HEK293 (cell line): ENCODE measurements around the gene EIF2B2.

Source experiments
- CTCF ChIA-PET: fragments of 350-600 bp; formaldehyde crosslinking; extraction: SDS; loops from one replicate; lab custom pipeline; 2021; ENCODE audit warnings: antibody characterized with exemption; lab: Yijun Ruan, JAX
- POLR2A ChIA-PET: fragments of 300-600 bp; formaldehyde crosslinking; extraction: SDS; loops from one replicate; lab custom pipeline; 2020; ENCODE audit warnings: antibody characterized with exemption, inconsistent platforms; lab: Yijun Ruan, JAX
- H3K27ac ChIP-seq: fragments of 200-500 bp; sonication (Bioruptor generic); 2 replicates; pipeline ENCODE4 v1.5.1; 2014; ENCODE audit warnings: low read depth, low read length, control low read depth, inconsistent platforms; ENCODE audit errors: extremely low read depth
- H3K36me3 ChIP-seq, 2 experiments: fragments of 200-500 bp in 1 of 2; sonication (Bioruptor generic) in 1 of 2; 1 replicate in 1 of 2; 2 replicates in 1 of 2; pipeline ENCODE4 v1.5.1; 2014 to 2017; ENCODE audit warnings: inconsistent platforms in 2 of 2, low read length in 2 of 2; ENCODE audit not compliant: control insufficient read depth in 2 of 2, insufficient read depth in 1 of 2
- H3K4me1 ChIP-seq: fragments of 200-500 bp; sonication (Bioruptor generic); 2 replicates; pipeline ENCODE4 v1.5.1; 2014; ENCODE audit warnings: mild to moderate bottlenecking, low read length, inconsistent platforms; ENCODE audit not compliant: control insufficient read depth, insufficient read depth
- H3K4me3 ChIP-seq: 2 replicates; pipeline ENCODE4 v1.5.1; 2011; ENCODE audit warnings: low read depth, mild to moderate bottlenecking, control low read depth, low read length, moderate library complexity
- H3K9me3 ChIP-seq: fragments of 200-500 bp; sonication (Bioruptor generic); 2 replicates; pipeline ENCODE4 v1.5.1; 2014; ENCODE audit warnings: low read depth, low read length, inconsistent platforms; ENCODE audit not compliant: control insufficient read depth, insufficient read depth
- CTCF ChIP-seq: fragments of 450-650 bp; formaldehyde crosslinking; IDR thresholded peaks from 2 replicates; pipeline ENCODE4 v1.5.1; 2016; ENCODE audit warnings: missing biosample characterization, missing genetic modification characterization
- FEZF1 ChIP-seq: fragments of 450-650 bp; formaldehyde crosslinking; IDR thresholded peaks from 2 replicates; pipeline ENCODE4 v1.5.1; 2016; ENCODE audit warnings: missing biosample characterization, missing genetic modification characterization
- KLF8 ChIP-seq: fragments of 450-650 bp; formaldehyde crosslinking; IDR thresholded peaks from 2 replicates; pipeline ENCODE4 v1.5.1; 2016; ENCODE audit warnings: missing biosample characterization, missing genetic modification characterization
- SP7 ChIP-seq: fragments of 450-650 bp; formaldehyde crosslinking; IDR thresholded peaks from 2 replicates; pipeline ENCODE4 v1.5.1; 2016; ENCODE audit warnings: missing biosample characterization, missing genetic modification characterization
- TCF7L2 ChIP-seq: IDR thresholded peaks from 2 replicates; pipeline ENCODE4 v1.6.1; 2011; ENCODE audit warnings: low read depth, mild to moderate bottlenecking, inconsistent platforms, low read length, moderate library complexity, borderline replicate concordance
- YY1 ChIP-seq: fragments of 450-650 bp; formaldehyde crosslinking; IDR thresholded peaks from 2 replicates; pipeline ENCODE4 v1.5.1; 2018; ENCODE audit warnings: missing biosample characterization, missing genetic modification characterization
- ZBTB21 ChIP-seq: fragments of 450-650 bp; formaldehyde crosslinking; IDR thresholded peaks from 2 replicates; pipeline ENCODE4 v1.5.1; 2017; ENCODE audit warnings: missing biosample characterization, missing genetic modification characterization
- ZFP3 ChIP-seq: fragments of 450-650 bp; formaldehyde crosslinking; IDR thresholded peaks from 2 replicates; pipeline ENCODE4 v1.5.1; 2016; ENCODE audit warnings: low read depth, missing biosample characterization, missing genetic modification characterization
- ZFP69B ChIP-seq: fragments of 450-650 bp; formaldehyde crosslinking; IDR thresholded peaks from 2 replicates; pipeline ENCODE4 v1.5.1; 2016; ENCODE audit warnings: missing biosample characterization, missing genetic modification characterization
- ZNF121 ChIP-seq: fragments of 450-650 bp; formaldehyde crosslinking; IDR thresholded peaks from 2 replicates; pipeline ENCODE4 v1.5.1; 2016; ENCODE audit warnings: missing biosample characterization, missing genetic modification characterization
- ZNF155 ChIP-seq: fragments of 450-650 bp; formaldehyde crosslinking; IDR thresholded peaks from 2 replicates; pipeline ENCODE4 v1.5.1; 2016; ENCODE audit warnings: missing biosample characterization, missing genetic modification characterization
- ZNF214 ChIP-seq: fragments of 450-650 bp; formaldehyde crosslinking; IDR thresholded peaks from 2 replicates; pipeline ENCODE4 v1.5.1; 2017; ENCODE audit warnings: missing biosample characterization, mild to moderate bottlenecking, missing genetic modification characterization, borderline replicate concordance
- ZNF221 ChIP-seq: fragments of 450-650 bp; formaldehyde crosslinking; IDR thresholded peaks from 2 replicates; pipeline ENCODE4 v1.5.1; 2017; ENCODE audit warnings: missing biosample characterization, missing genetic modification characterization, borderline replicate concordance
- ZNF23 ChIP-seq: fragments of 450-650 bp; formaldehyde crosslinking; IDR thresholded peaks from 2 replicates; pipeline ENCODE4 v1.5.1; 2016; ENCODE audit warnings: missing biosample characterization, missing genetic modification characterization, borderline replicate concordance
- ZNF302 ChIP-seq: fragments of 450-650 bp; formaldehyde crosslinking; IDR thresholded peaks from 2 replicates; pipeline ENCODE4 v1.5.1; 2016; ENCODE audit warnings: missing biosample characterization, missing genetic modification characterization, low read depth
- ZNF350 ChIP-seq: fragments of 450-650 bp; formaldehyde crosslinking; IDR thresholded peaks from 2 replicates; pipeline ENCODE4 v1.5.0; 2017; ENCODE audit warnings: missing biosample characterization, mild to moderate bottlenecking, missing genetic modification characterization
- ZNF366 ChIP-seq: fragments of 450-650 bp; formaldehyde crosslinking; conservative IDR thresholded peaks from 2 replicates; pipeline ENCODE4 v1.5.1; 2016; ENCODE audit warnings: missing biosample characterization, missing genetic modification characterization
- ZNF510 ChIP-seq: fragments of 450-650 bp; formaldehyde crosslinking; IDR thresholded peaks from 2 replicates; pipeline ENCODE4 v1.5.1; 2018; ENCODE audit warnings: mild to moderate bottlenecking, missing genetic modification characterization, missing biosample characterization; ENCODE audit not compliant: insufficient replicate concordance
- ZNF514 ChIP-seq: fragments of 450-650 bp; formaldehyde crosslinking; IDR thresholded peaks from 2 replicates; pipeline ENCODE4 v1.5.1; 2016; ENCODE audit warnings: missing biosample characterization, missing genetic modification characterization
- ZNF521 ChIP-seq: fragments of 450-650 bp; formaldehyde crosslinking; IDR thresholded peaks from 2 replicates; pipeline ENCODE4 v1.5.1; 2017; ENCODE audit warnings: missing biosample characterization, mild to moderate bottlenecking, missing genetic modification characterization
- ZNF571 ChIP-seq: fragments of 450-650 bp; formaldehyde crosslinking; IDR thresholded peaks from 2 replicates; pipeline ENCODE4 v1.5.0; 2017; ENCODE audit warnings: missing biosample characterization, missing genetic modification characterization
- ZNF610 ChIP-seq: fragments of 450-650 bp; formaldehyde crosslinking; IDR thresholded peaks from 2 replicates; pipeline ENCODE4 v1.5.1; 2016; ENCODE audit warnings: missing biosample characterization, missing genetic modification characterization, borderline replicate concordance
- ZNF660 ChIP-seq: fragments of 450-650 bp; IDR thresholded peaks from 2 replicates; pipeline ENCODE4 v1.5.1; 2018; ENCODE audit warnings: missing biosample characterization, mild to moderate bottlenecking, missing genetic modification characterization
- ZNF677 ChIP-seq: fragments of 450-650 bp; IDR thresholded peaks from 2 replicates; pipeline ENCODE4 v1.5.0; 2018; ENCODE audit warnings: missing biosample characterization, mild to moderate bottlenecking, missing genetic modification characterization, moderate library complexity
- ZNF777 ChIP-seq: fragments of 450-650 bp; formaldehyde crosslinking; IDR thresholded peaks from 2 replicates; pipeline ENCODE4 v1.5.1; 2017; ENCODE audit warnings: missing biosample characterization, missing genetic modification characterization, borderline replicate concordance
- ZNF791 ChIP-seq: fragments of 450-650 bp; formaldehyde crosslinking; IDR thresholded peaks from 2 replicates; pipeline ENCODE4 v1.5.1; 2016; ENCODE audit warnings: missing biosample characterization, missing genetic modification characterization
- ZNF843 ChIP-seq: fragments of 450-650 bp; formaldehyde crosslinking; IDR thresholded peaks from 2 replicates; pipeline ENCODE4 v1.5.1; 2016; ENCODE audit warnings: missing biosample characterization, missing genetic modification characterization
- ZSCAN23 ChIP-seq: fragments of 450-650 bp; formaldehyde crosslinking; IDR thresholded peaks from 2 replicates; pipeline ENCODE4 v1.5.1; 2016; ENCODE audit warnings: missing biosample characterization, missing genetic modification characterization
- TF ChIP-seq, protein P1 (sequence below): fragments of 450-650 bp; formaldehyde crosslinking; IDR thresholded peaks from 2 replicates; pipeline ENCODE4 v1.5.1; 2016; ENCODE audit warnings: missing biosample characterization, missing genetic modification characterization, borderline replicate concordance

The EIF2B2 gene

GRCh38 chr14:75018694-75019093, 16.0 kb downstream of the EIF2B2 start:
- Histone ChIP-seq H3K4me3 (no peak overlapping the region), H3K4me1 (no peaks in the 10 kb centered on the region), H3K36me3 (peaks cover 63 to 69% of the 10 kb centered on the region in 2 experiments), H3K9me3 (no peaks in the 10 kb centered on the region), H3K27ac (no peak overlapping the region)
- TF ChIP-seq ZNF23 (tag by site-specific recombination) = no peak
- TF ChIP-seq ZNF660 (tag by site-specific recombination) = no peak
- TF ChIP-seq ZNF302 (tag by site-specific recombination) = no peak
- no peak for TF ChIP-seq YY1 (tag by site-specific recombination)
- TF ChIP-seq ZNF366 = no peak
- no peak for TF ChIP-seq ZSCAN23 (tag by site-specific recombination)
- TF ChIP-seq TCF7L2 = no peak
- TF ChIP-seq CTCF (tag by site-specific recombination) = no peak
- TF ChIP-seq ZNF610 (tag by site-specific recombination) = no peak
- POLR2A ChIA-PET = interaction anchor here (0.8 kb wide), 1 partner anchor 15 kb away, joined by 3 read pairs; the partner anchor contains the start of gene EIF2B2
- CTCF ChIA-PET = no interaction called here

GRCh38 chr14:75022655-75023054, 19.9 kb downstream of the EIF2B2 start:
- Histone ChIP-seq H3K36me3 (peaks cover 37 to 44% of the 10 kb centered on the region in 2 experiments), H3K4me3 (no peak overlapping the region)
- CTCF ChIA-PET = interaction anchor here (0.7 to 1.1 kb wide), 5 partner anchors 15 to 159 kb away, joined by 3 read pairs; partner anchors contain the start of gene ACYP1
- POLR2A ChIA-PET = no interaction called here
- TF ChIP-seq ZNF521 (tag by site-specific recombination) (no peak), ZNF514 (tag by site-specific recombination) (no peak), KLF8 (tag by site-specific recombination) (no peak), ZFP69B (tag by site-specific recombination) (no peak), SP7 (tag by site-specific recombination) (no peak), ZNF571 (tag by site-specific recombination) (no peak), ZNF791 (no peak), ZFP3 (no peak), ZNF677 (tag by site-specific recombination) (no peak), ZNF350 (tag by site-specific recombination) (no peak), ZNF214 (tag by site-specific recombination) (no peak), ZNF155 (tag by site-specific recombination) (no peak), FEZF1 (tag by site-specific recombination) (no peak), ZNF221 (tag by site-specific recombination) (no peak), ZBTB21 (tag by site-specific recombination) (no peak), ZNF510 (tag by site-specific recombination) (no peak), ZNF843 (no peak), ZNF121 (tag by site-specific recombination) (no peak), ZNF777 (tag by site-specific recombination) (no peak)
- TF ChIP-seq, protein P1, sequence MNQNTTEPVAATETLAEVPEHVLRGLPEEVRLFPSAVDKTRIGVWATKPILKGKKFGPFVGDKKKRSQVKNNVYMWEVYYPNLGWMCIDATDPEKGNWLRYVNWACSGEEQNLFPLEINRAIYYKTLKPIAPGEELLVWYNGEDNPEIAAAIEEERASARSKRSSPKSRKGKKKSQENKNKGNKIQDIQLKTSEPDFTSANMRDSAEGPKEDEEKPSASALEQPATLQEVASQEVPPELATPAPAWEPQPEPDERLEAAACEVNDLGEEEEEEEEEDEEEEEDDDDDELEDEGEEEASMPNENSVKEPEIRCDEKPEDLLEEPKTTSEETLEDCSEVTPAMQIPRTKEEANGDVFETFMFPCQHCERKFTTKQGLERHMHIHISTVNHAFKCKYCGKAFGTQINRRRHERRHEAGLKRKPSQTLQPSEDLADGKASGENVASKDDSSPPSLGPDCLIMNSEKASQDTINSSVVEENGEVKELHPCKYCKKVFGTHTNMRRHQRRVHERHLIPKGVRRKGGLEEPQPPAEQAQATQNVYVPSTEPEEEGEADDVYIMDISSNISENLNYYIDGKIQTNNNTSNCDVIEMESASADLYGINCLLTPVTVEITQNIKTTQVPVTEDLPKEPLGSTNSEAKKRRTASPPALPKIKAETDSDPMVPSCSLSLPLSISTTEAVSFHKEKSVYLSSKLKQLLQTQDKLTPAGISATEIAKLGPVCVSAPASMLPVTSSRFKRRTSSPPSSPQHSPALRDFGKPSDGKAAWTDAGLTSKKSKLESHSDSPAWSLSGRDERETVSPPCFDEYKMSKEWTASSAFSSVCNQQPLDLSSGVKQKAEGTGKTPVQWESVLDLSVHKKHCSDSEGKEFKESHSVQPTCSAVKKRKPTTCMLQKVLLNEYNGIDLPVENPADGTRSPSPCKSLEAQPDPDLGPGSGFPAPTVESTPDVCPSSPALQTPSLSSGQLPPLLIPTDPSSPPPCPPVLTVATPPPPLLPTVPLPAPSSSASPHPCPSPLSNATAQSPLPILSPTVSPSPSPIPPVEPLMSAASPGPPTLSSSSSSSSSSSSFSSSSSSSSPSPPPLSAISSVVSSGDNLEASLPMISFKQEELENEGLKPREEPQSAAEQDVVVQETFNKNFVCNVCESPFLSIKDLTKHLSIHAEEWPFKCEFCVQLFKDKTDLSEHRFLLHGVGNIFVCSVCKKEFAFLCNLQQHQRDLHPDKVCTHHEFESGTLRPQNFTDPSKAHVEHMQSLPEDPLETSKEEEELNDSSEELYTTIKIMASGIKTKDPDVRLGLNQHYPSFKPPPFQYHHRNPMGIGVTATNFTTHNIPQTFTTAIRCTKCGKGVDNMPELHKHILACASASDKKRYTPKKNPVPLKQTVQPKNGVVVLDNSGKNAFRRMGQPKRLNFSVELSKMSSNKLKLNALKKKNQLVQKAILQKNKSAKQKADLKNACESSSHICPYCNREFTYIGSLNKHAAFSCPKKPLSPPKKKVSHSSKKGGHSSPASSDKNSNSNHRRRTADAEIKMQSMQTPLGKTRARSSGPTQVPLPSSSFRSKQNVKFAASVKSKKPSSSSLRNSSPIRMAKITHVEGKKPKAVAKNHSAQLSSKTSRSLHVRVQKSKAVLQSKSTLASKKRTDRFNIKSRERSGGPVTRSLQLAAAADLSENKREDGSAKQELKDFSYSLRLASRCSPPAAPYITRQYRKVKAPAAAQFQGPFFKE (tag by site-specific recombination) = no peak
- TF ChIP-seq, all 188 proteins: peak for 0
- Histone ChIP-seq H3K9me3 (no peaks in the 10 kb centered on the region), H3K27ac (no peak overlapping the region), H3K4me1 (no peaks in the 10 kb centered on the region)
